Right ventricle myocardium inferior (tissue), 1 donor: ENCODE results near the gene MAN1A1. TPM values are rescaled to one million over a fixed set of nuclear protein-coding genes. Genes with fewer than 3 reads are reported as not detected.
"Not testable (repeated sequence)": the region's sequence is repeated elsewhere in the genome, so short reads cannot be mapped to it uniquely, and the experiment has no call there.

Source experiments
- ATAC-seq: fragments of 200-7000 bp; cut with Tn5 transposase; one replicate; pipeline ENCODE4 v1.9.1; 2020; ENCODE audit warnings: mild to moderate bottlenecking, moderate library complexity
- DNase-seq: peaks from one replicate; pipeline ENCODE4 v3.0.0; 2021; ENCODE audit errors: missing footprints
- intact Hi-C: fragments of 100-400 bp; cut with DNase I; formaldehyde crosslinking; loops from one replicate; pipeline ENCODE4 v1.11.0; 2022
- total RNA-seq: library from RNA; stranded (reverse); fragmentation: NEBNext Ultra II Directional; extraction: Animal tissue kit (Norgen Biotek cat#: 25700); gene quantifications from one replicate; pipeline ENCODE4 v1.2.1, GENCODE V29; 2021
- donor health status: DM: no; HTN: yes; CAD: no; lungs with severe emphysema.

The MAN1A1 gene
- total RNA-seq, 1 donor from 2014 or later = 22.4 TPM

DNA sequence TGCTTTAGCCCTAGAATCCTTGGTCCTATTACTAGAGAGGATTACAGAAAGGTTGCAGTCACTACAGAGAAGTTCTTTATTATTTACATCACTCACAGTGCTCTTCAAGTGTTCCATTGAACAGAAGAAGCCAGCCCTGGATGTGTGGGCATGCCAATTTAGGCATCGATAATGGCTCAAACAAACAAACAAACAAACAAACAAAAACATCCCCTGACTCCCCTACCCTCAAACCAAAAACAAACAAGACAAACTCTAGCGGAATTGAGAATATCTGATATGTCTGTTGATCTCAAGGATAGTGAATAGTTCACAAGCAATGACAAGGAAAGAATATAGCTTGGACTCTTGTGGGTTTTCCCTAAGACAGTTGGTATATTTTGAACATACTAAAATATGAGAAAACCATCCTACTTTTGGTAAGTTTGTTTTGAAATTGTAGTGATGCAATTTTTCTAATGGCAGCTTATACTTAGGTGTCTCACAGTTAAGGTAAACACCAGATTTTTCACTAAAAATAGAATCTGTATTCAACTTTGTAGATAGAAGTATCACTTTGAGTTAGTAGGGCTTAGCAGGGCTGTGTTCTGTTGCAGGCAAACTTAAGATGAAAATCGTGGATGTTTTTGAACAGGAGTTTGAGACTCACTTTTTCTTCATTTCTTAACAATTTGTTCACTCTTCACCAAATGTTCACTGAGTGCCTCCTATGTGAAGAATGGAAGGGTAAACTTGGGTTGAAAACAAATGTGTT lies 178.3 kb downstream of the MAN1A1 start:
- ATAC-seq (no peak), DNase-seq (no peak)
- intact Hi-C loops = no loop called here

DNA sequence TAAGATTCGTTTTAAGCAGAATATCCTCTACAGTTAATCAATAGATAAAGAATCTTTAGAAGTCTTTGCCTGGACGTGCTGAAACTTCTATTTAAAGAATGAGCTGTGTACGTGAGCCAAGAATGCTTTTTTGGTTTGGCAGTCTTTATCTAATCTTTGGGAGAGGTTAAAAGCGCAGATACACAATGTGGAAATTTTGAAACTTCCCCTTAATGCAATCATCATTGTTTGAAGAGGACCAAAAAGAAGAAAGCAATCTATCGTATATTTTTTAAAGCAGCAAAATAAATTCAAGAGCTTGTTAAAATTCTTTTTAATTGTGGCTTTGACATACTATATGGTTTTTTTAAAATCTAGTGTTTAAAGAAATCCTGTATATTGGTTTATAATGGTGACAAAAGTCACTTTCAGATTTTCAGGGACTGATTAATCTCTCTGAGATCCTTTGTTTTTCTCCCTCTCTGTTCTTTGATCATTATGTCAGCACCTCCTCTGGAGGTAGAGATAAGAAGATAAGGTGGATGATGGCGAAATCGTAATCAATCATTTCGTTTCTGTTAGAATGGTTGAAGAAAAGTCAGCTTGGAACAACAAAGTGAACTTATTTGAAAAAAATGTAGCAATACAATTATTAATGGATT lies 179.0 kb downstream of the MAN1A1 start:
- DNase-seq (no peak), ATAC-seq (no peak)
- intact Hi-C loops = no loop called here

DNA sequence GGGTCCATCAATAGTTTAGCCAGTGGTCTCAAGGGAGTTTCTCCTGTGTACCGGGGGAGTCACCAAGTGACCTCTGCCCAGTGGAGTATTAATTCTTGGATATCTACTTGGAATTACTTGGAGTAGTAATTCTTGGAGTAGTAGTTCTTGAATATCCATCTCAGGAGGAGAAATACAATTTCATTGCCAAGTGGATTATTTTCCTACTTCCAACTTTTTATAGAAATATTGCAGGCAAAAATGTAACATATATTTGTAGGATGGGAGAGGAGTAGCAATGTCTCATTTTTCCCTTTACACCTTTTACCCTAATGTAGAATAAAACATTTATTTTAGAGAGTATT lies 179.5 kb downstream of the MAN1A1 start:
- ATAC-seq (no peak), DNase-seq (no peak)
- intact Hi-C loops = no loop called here

DNA sequence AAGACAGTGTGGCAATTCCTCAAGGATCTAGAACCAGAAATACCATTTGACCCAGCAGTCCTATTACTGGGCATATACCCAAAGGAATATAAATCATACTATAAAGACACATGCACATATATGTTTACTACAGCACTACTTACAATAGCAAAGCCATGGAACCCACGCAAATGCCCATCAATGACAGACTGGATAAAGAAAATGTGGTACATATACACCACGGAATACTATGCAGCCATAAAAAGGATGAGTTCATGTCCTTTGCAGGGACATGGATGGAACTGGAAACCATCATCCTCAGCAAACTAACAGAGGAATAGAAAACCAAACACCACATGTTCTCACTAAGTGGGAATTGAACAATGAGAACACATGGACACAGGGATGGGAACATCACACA lies 180.2 kb downstream of the MAN1A1 start:
- not testable (repeated sequence) for ATAC-seq, DNase-seq

GRCh38 chr6:119166024-119166784 lies 183.4 kb downstream of the MAN1A1 start:
- ATAC-seq = no peak
- intact Hi-C loops = no loop called here

More for the DNA sequence above, 180.2 kb downstream of the MAN1A1 start:
- intact Hi-C loops = not testable (repeated sequence)

GRCh38 chr6:119163006-119163405 lies 186.6 kb downstream of the MAN1A1 start:
- intact Hi-C loops = no loop called here
- ATAC-seq (no peak), DNase-seq (no peak)

More at GRCh38 chr6:119166024-119166784, 183.4 kb downstream of the MAN1A1 start:
- no peak for DNase-seq

DNA sequence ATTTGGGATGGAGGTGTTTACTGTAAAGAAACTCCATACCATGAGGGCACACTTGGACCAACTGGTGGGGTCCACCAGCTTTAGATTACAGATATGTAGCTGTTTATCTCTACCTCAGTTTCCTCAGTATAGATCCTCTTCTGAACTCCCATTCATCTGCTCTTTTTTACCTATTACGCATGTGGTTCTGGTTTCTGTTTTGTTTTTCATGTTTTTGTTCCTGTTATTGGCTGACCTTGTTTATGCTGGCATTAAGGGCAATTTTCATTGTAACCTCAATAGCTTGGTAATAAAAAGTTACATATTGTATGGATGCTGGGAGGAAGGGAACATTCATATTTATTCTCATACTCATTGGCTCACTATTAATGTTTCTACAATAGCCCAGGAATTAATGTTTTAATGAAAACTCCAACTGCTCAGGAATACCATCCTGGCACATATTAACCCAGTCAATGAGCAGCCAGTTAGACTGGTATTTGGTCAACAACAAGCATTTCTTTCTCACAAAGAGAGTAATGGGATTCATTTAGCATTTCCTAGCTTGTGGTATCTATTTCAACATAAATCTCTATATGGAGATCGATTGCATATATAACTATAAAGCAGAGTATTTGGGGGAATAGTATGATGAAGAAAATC lies 187.3 kb downstream of the MAN1A1 start:
- intact Hi-C loops = no loop called here
- DNase-seq = no peak
- ATAC-seq = no peak

DNA sequence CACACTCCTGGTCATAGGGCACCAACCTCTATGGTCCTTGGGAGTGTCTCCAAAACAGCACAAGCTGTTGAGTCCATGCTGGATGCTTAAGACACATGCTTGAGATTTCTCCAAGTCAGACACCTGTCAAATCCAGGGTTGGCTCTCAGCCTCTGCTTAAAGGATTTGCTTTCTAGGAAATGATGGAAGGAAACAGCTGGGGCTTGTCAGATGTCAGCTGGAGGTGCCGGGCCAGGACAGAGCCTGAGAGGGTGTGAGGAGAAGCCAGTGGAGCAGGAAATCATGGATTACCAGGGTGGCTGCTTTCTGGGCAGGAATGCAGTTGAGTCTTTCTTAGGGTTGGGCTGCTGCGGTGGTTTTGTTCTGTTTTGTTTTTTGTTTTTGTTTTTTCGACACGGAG lies 188.1 kb downstream of the MAN1A1 start:
- DNase-seq (no peak), ATAC-seq (no peak)
- intact Hi-C loops = no loop called here

- intact Hi-C loops = no loop called here
- DNase-seq (no peak), ATAC-seq (no peak)
Measured at GRCh38 chr6:119160911-119161310, 188.7 kb downstream of the MAN1A1 start.

GRCh38 chr6:119158057-119158848 lies 191.3 kb downstream of the MAN1A1 start:
- intact Hi-C loops = no loop called here
- ATAC-seq (peak; percentile 93), DNase-seq (peak; percentile 70)

- DNase-seq = no peak
- ATAC-seq = peak; percentile 45
- intact Hi-C loops = no loop called here
Measured at GRCh38 chr6:119157506-119157815, 192.1 kb downstream of the MAN1A1 start.

- DNase-seq = peak; percentile 66
- peak; percentile 17 for ATAC-seq
- intact Hi-C loops = no loop called here
Measured at GRCh38 chr6:119156757-119157505, 192.6 kb downstream of the MAN1A1 start.

GRCh38 chr6:119156082-119156481 lies 193.5 kb downstream of the MAN1A1 start:
- intact Hi-C loops, ATAC-seq, DNase-seq: not testable (repeated sequence)

GRCh38 chr6:119152187-119152586 lies 197.4 kb downstream of the MAN1A1 start:
- ATAC-seq (no peak), DNase-seq (no peak)
- intact Hi-C loops = no loop called here

DNA sequence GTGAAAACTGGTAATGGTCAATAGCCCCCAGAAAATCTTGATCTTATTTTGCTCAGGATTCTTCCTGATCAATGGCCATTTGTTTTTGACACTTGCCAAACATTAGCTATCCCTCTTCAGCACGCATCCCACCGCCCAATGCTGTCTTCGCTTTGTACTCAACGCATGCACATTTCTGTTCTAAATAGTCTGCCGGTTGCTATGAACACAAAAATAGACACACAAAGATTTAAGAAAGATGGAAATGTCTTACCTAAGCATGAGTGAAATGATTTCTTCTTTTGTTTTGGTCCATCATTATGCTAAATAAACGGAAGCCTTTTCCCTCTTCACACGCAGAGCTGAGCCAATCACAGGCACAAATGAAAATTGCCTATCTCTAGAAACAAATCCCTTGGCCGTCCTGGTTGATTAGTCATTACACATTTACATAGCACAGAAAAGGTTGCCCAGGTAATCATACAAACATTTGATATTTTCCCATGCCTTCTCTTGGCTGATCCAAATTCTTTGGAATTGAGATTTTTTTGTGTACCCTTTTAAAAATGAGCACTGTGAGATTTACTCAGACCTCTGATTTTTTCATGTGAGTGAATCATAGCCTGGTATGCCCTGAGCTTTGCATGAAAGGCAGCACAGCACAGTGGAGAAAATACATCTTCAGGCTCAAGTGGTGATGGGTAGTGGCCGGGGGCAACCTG lies 200.6 kb downstream of the MAN1A1 start:
- ATAC-seq (no peak), DNase-seq (no peak)
- intact Hi-C loops = loop anchor here (10.0 kb wide), 2 partner anchors 196 to 826 kb away; partner anchors contain the start of gene MAN1A1

GRCh38 chr6:119148098-119148824 lies 201.3 kb downstream of the MAN1A1 start:
- ATAC-seq = peak; percentile 72

More at GRCh38 chr6:119148098-119148824, 201.3 kb downstream of the MAN1A1 start:
- intact Hi-C loops = loop anchor here (10.0 kb wide), 2 partner anchors 197 to 827 kb away; partner anchors contain the start of gene MAN1A1
- DNase-seq = no peak
